ENCODE measurements around the gene C5orf24. TPM values are rescaled to one million over a fixed set of nuclear protein-coding genes. Genes with fewer than 3 reads are reported as not detected.
"Not testable (repeated sequence)": the region's sequence is repeated elsewhere in the genome, so short reads cannot be mapped to it uniquely, and the experiment has no call there.

The C5orf24 gene
- total RNA-seq, 2 donors from 2014 or later = 63.8 to 71.0 TPM

- Histone ChIP-seq H3K36me3 (no peaks in the 10 kb centered on the region), H3K4me3 (no peak overlapping the region), H3K27me3 (replicated peaks; ENCODE audit: insufficient read depth) (no peaks in the 10 kb centered on the region), H3K27ac (peak overlapping the region; percentile 16 to 20), H3K9me3 (no peaks in the 10 kb centered on the region), H3K4me1 (ENCODE audit: control insufficient read depth in 1 of 2, low read depth in 2 of 2) (peaks cover 7 to 20% of the 10 kb centered on the region in 2 donors)
- DNase-seq (ENCODE audit: low spot score) (no peak), ATAC-seq (ENCODE audit: insufficient number of reproducible peaks, low FRiP score, low read depth) (no peak)
- no peak for TF ChIP-seq CTCF (IDR thresholded peaks at IDR 0.05)
These were observed 5.0 kb upstream of the C5orf24 start for GRCh38 chr5:134840811-134841210.

DNA sequence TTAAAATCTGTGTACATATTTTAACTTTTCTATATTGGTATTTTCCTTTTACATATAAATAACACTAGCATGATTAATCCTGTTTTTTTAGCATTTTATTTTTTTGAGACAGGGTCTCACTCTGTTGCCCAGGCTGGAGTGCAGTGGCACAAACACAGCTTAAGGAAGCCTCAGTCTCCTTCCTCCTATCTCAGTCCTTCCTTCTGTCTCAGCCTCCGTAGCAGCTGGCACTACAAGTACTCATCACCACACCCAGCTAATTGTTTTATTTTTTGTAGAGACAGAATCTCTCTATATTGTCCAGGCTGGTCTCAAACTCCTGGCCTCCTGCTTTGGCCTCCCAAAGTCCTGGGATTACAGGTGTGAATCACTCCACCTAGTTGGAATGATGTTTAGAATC, 1.5 kb upstream of the C5orf24 start:
- Histone ChIP-seq H3K9me3 (no peaks in the 10 kb centered on the region), H3K36me3 (no peaks in the 10 kb centered on the region), H3K4me3 (no peak overlapping the region), H3K4me1 (ENCODE audit: control insufficient read depth in 1 of 2, low read depth in 2 of 2) (peaks cover 17 to 32% of the 10 kb centered on the region in 2 donors), H3K27me3 (replicated peaks; ENCODE audit: insufficient read depth) (no peaks in the 10 kb centered on the region), H3K27ac (no peak overlapping the region)
- ATAC-seq (ENCODE audit: insufficient number of reproducible peaks, low FRiP score, low read depth) (no peak), DNase-seq (ENCODE audit: low spot score) (no peak)
- no peak for TF ChIP-seq CTCF (IDR thresholded peaks at IDR 0.05)

GRCh38 chr5:134845335-134845851, 375 bp upstream of the C5orf24 start:
- peak overlapping the region; percentile 83 for H3K4me3 ChIP-seq
- H3K4me1 ChIP-seq (ENCODE audit: control insufficient read depth in 1 of 2, low read depth in 2 of 2) = peaks cover 25 to 43% of the 10 kb centered on the region in 2 donors
- no peaks in the 10 kb centered on the region for H3K36me3 ChIP-seq
- H3K9me3 ChIP-seq = no peaks in the 10 kb centered on the region
- DNase-seq (ENCODE audit: low spot score) (no peak), ATAC-seq (ENCODE audit: insufficient number of reproducible peaks, low FRiP score, low read depth) (no peak)
- TF ChIP-seq CTCF (IDR thresholded peaks at IDR 0.05) = no peak
- no peaks in the 10 kb centered on the region for H3K27me3 ChIP-seq (replicated peaks; ENCODE audit: insufficient read depth)
- H3K27ac ChIP-seq = peak overlapping the region; percentile 90 to 94

- no peaks in the 10 kb centered on the region for H3K9me3 ChIP-seq
- peaks cover 30 to 45% of the 10 kb centered on the region in 2 donors for H3K4me1 ChIP-seq (ENCODE audit: control insufficient read depth in 1 of 2, low read depth in 2 of 2)
These were observed 833 bp downstream of the C5orf24 start for GRCh38 chr5:134846641-134846960.

GRCh38 chr5:134849434-134849933, 3.7 kb downstream of the C5orf24 start:
- ATAC-seq (ENCODE audit: insufficient number of reproducible peaks, low FRiP score, low read depth); H3K9me3 ChIP-seq; H3K27ac ChIP-seq; H3K27me3 ChIP-seq (replicated peaks; ENCODE audit: insufficient read depth); H3K4me3 ChIP-seq; DNase-seq (ENCODE audit: low spot score); H3K36me3 ChIP-seq: not testable (repeated sequence)
- peaks cover 33 to 56% of the 10 kb centered on the region in 2 donors for H3K4me1 ChIP-seq (ENCODE audit: control insufficient read depth in 1 of 2, low read depth in 2 of 2)

More at GRCh38 chr5:134846641-134846960, 833 bp downstream of the C5orf24 start:
- Histone ChIP-seq H3K4me3 (peak overlapping the region; percentile 83), H3K36me3 (no peaks in the 10 kb centered on the region), H3K27ac (peak overlapping the region; percentile 90 to 94), H3K27me3 (replicated peaks; ENCODE audit: insufficient read depth) (no peaks in the 10 kb centered on the region)
- no peak for TF ChIP-seq CTCF (IDR thresholded peaks at IDR 0.05)
- ATAC-seq (ENCODE audit: insufficient number of reproducible peaks, low FRiP score, low read depth) (no peak), DNase-seq (ENCODE audit: low spot score) (no peak)

Measured in thoracic aorta (tissue), 2 donors.